Activated T-helper 1 cell treated with anti-CD3 and anti-CD28 coated beads, Interleukin-2, amount 50 U/mL, for 16 hours (primary cell): ENCODE data around the gene EPB41L1.
"Not testable (repeated sequence)": the region's sequence is repeated elsewhere in the genome, so short reads cannot be mapped to it uniquely, and the experiment has no call there.

Source experiments
- DNase-seq, 2 donors: peaks; one replicate each; pipeline ENCODE4 v3.0.0-alpha.2; 2020; ENCODE audit warnings: low read depth in 1 of 2, low spot score in 1 of 2

The EPB41L1 gene

DNA sequence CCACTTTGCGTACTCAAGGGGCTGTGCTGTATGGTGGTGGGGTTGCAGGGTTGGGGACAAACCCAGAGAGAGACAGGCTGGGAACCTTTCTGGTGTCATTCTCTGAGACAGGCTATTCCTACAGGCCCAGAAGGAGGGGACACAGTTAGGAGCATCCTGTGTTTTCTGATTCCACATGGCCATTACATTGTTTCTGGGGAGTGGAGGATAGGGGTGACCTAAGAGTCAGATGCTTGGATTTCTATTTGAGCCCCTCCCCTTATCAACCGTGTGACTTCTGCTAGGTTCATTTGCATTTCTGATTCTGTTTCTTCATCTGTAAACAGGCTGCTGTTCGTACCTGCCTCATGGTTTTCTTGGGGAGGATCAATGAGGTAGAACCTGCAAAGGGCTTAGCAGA lies 29.4 kb upstream of the EPB41L1 start:
- DNase-seq, result no peak

DNA sequence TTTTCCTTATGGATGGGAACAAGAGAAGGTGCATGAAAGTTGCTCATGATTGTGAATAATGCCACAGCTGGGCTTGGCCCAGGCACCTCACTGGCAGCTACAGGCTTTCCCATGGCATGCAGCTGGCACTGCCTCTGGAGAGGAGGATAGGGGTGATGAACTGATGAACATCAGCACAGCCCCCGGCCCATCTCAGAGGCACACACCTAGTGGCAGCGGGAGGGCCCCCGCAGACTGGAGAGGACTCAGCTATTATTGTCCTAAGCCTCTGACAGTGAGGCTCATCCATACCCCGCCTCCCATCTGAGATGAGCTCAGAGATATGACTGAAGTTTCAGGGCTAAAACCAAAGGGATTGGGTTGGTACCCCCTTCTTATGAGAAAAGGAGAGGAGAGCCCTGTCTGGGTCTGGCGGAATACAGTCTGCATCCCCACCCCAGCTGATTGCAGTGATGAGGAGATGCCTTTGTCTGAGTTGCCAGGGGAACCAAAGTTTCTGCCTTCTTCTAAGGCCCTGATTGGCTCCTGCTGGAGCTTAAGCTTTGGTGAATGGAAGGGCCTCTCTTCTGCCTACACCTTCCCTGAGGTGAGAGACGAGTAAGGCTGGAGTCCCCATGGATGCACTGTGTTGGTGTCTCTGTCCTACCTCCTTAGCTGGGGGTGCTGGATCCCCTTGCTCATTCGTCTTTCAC lies 27.6 kb upstream of the EPB41L1 start:
- no peak for DNase-seq

DNA sequence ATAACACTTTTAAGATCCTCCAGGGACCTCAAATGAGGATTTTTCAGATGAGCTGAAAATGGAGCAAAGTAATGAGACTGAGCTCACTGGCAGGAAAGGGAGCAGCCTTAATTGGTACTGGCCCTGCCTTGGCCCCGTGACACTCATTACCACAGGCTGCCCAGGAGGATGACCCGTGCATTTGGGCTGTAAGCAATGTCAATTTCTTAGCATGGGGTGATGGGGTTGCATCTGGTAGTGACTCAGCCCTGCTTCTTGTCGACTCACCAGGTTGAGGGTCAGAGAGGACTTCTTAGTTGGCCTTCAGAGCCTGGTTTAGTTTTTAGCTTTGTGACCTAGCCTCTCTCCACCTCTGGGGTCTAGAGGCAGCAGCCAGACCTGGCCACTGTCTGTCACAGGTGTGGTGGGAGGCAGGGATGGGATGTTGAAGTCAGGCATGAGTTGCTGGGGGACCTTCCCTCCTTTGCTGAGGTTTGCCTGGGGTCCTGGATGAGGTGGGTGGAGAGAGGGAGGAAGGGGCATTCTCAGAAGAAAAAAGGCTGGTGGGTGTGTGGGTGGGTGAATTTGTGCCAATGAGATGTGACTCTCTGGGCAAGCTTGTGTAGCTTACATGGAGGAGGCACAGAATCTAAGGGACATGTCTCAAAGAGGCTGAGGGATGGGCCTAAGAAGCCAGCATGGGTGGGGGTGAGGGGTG lies 25.9 kb upstream of the EPB41L1 start:
- no peak for DNase-seq

DNA sequence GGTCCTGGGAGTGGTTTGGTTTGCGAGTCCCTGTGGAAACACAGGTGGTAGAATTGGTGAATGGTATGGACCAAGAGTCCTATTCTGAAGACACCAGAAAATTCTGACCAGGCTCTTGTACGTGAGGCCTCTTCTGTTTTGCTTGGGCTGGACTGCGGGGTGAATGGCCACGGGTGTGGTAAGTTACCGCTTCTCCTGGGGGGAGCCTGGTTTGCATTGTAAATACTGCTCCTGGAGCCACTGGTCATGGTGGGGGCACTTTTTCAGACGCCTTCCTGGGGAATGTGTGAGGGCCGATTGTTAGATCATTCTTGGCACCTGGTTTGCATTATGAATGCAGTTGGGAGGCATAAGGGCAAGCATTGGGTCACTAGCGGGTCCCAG lies 25.4 kb upstream of the EPB41L1 start:
- no peak for DNase-seq

DNA sequence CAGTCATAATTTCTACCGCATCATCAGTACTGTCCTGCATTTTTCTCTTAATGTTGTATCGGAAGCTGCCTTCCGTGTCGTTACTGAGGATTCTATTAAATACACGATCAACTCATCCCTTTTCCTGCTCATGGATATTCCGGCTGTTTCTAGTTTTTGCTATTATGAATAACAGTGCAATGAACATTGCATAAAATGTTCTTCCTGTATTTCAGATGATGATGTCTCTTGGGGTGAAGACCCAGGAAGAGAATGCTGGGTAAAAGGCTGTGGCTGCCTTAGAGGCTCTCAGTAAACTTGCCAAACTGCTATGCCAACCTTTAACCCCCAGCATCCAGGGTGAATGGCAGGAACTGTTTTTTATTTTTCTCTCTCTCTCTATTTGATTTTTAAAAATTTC lies 24.1 kb upstream of the EPB41L1 start:
- DNase-seq, result no peak

DNA sequence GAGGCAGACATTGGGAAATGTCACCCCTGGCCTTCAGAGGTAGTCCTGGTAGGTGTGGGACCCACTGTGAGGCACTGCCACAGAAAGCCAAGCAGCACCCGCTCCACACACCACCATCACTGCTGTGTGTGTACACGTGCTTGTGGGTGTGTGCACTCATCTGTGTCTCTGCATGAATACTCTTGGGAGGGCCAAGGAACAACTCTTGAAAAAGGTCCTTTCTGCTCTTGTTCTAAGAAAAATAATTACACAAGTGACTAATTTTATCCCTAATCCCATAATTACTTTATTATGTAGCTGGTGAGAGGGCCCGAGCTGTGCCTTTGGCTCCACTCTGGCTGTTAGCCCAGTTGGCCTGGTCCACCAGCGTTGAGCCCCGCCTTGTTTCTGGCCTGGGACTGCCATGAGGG lies 21.7 kb upstream of the EPB41L1 start:
- DNase-seq, result no peak

DNA sequence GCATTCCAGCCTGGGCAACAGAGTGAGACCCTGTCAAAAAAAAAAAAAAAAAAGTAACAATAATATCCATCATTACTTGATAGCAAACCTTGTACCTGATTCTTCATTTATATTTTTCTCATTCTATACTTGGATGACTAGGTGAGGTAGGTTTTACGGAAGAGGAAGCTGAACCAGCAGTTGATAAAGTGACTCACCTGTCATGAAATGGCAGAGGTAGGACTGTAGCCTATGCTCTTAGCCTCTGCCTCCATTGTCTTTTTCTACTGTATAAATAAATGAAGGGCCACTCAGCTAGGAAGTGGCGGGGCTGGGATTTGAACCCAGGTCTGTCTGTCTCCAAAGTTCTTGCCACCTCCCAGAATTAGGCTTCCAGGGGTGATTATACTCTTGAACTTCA lies 20.7 kb upstream of the EPB41L1 start:
- no peak for DNase-seq

DNA sequence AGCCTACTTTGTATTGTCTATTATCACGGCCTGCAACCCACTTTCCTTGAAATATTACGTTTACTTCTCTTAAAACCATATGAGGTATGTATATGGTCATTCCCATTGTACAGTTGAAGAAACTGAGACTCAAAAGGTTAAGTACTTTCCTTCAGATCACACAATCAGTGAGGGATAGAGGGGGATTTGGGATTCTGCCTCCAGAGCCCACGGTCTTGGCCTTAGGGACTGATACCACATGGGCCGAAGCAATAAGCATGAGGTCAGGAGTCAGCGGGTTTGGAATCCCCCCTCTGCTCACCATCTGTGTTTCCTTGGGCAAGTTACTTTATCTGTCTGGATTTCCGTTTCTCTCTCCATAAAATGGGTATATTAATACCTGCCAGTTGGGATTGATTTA lies 19.4 kb upstream of the EPB41L1 start:
- DNase-seq, result no peak

DNA sequence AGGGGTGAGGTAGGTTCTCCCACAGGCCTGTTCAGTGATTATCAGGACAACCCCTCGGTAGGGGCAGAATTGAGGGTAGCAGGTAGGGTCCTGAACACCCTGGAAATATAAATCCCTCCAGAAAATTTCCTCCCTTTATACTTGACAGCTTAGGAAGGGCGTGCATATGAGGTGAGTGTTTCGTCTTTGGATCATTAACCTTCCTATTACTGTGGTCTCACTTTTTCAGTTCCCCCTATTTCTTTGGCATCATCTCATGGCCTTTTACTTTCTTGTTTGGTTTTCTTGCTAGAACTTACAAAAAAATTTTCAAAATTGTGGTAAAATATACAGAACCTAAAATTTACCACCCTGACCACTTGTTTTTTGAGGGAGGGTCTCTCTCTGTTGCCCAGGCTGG lies 18.7 kb upstream of the EPB41L1 start:
- DNase-seq, result no peak

DNA sequence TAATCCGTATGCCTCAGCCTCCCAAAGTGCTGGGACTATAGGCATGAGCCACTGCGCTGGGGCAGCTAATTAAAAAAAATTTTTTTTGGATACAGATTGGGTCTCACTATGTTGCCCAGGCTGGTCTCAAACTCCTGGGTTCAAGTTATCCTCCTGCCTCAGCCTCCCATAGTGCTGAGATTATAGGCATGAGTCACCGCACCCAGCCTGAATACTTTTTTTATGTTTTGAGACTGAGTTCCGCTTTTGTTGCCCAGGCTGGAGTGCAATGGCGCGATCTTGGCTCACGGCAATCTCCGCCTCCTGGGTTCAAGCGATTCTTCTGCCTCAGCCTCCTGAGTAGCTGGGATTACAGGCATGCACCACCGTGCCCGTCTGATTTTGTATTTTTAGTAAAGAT lies 17.2 kb upstream of the EPB41L1 start:
- not testable (repeated sequence) for DNase-seq

DNA sequence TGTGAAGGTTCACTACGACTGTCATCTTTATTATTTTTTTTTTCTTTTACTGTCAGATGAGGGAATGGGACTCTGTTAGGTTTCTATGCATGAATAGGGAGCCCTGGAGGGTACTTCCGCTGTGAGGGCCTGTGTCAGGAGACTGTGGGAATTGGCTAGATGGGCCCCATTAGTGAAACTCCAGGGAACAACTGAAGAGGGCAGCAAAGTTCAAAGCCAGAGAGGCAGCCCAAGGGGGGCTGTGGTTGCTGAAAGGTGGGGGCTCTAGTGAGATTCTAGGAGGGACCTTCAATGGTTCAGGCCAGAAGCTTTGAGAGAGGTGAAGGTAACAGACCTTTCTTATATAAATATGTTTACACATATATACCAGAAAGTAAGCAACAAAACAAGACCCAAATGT lies 13.2 kb upstream of the EPB41L1 start:
- no peak for DNase-seq

DNA sequence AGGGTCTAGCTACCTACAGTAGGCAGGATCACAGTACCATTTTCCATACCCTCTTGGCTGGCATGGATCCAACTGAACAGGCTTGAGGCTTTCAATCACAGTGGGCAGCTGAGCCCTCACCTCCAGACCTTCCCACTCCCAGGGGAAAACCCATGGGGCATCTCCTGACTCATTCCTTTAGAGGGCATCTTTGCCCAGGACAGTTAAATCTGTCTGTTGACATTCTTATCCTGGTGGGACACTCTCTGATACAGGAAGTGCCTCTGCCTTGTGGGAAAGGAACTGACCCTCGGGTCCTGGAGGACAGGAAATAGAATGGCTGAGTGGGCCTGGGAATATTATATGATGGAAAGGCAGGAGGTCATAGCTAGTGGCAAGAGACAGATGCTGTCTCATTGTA lies 10.2 kb upstream of the EPB41L1 start:
- DNase-seq, result no peak

DNA sequence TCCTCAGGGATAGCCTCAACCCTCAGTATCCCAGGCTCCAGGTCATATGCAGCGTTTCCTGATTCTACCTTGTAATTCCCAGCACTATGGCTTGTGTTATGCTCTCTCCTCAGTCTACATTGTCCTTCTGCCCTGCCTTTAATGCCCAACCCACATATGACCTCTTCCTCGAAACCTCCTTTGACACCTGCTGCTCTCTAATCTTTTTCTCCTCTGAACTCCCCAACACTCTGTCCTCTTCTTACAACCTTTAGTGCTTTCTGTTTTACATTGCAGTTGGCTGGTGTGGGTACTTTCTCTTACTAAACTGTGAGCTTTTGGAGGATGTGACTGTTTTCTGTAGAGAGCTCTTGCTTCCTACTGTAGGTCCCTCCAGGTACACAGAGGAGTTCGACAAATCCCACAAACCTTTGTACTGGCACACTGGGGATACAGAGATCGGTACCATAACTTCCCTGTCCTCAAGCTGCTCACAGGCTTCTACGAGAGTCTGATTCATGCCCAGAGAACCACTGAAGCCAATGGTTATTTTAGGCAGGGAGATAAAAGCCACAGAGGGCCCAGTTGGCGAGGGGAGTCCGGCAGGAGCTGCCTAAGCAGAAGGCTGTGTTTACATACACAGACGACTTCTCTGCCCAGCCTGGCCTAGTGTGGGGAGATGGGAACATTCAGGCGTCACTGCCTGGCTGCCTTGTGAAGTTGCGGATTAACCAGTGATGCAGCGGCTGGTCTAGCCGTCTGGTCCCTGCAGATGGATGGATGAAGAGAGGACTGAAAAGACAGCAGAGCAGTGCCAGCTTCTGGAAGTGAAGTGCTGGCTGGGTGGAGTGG lies 8.4 kb upstream of the EPB41L1 start:
- DNase-seq, result no peak

DNA sequence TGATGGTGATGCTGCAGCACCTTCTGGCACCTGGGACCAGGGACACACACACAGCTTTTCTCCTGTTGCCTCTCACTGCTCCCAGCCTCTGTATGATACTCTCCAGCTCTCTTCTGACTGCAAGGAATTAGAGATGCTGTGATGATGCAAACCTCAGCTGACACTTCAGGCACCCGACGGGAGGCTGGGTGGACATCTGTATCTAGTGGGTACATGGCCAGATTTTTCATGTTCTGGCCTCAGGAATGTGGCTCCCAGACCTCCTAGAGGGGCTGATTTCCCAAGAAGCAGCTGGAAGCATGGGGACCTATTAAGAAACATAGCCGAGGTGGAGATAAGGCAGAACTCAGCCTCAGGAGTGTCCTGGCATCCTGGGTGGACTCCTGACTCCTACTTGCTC lies 6.8 kb upstream of the EPB41L1 start:
- no peak for DNase-seq

DNA sequence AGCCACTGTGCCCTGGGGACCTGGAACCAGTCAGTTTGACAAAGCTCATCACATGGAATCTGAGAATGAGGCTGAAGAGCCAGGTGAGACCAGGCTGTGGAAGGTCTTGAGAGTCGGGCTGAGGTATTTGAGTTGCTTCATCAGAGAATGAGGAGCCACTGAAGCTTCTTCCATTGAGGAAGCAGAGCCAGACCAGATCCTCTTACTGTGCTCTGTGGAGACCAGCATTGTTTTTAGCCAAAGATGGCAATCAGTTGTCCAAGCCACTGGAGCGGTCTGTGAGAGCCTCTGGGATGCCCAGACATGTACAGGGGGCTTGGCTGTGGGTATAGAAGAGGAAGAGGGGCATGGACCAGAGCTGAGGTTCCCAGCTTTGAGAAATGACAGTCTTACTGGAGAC lies 6.1 kb upstream of the EPB41L1 start:
- DNase-seq, result no peak

DNA sequence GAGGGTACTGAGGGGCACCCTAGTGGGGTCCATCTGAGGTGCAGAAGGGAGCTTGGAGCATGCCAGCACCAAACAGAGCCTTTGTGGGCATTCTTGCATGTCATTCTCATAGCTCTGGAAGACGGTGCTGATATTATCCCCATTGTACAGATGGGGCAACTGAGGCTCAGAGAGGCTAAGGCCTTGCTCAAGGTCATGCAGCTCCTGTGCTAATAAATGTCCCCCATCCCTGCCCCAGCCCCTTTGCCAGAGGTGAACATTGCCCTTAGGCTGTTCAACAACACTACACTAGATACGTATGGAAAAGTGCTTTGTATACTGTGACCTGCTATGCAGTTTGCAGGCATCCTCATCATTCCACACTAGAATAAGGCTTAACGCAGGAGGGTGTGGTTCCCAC lies 5.5 kb upstream of the EPB41L1 start:
- no peak for DNase-seq

DNA sequence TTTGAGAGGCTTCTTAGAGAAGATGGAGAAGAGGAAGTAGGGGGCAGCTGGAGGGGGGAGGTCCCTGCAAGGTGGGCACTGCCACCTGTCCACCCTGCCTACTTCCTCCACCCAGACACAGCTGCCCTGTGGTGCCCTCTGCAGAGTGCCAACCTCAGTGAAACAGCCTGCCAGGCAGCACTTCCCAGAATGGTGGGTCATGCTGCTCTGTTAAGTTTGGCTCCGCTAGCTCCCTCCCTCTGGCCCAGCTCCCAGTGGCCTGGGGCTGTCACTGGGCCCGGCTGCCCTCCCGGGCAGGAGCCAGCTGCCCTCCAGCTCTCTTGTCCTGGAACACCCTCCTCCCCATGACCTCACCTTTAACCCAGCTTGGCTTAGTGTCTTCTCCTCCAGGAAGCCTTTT lies 5.1 kb upstream of the EPB41L1 start:
- DNase-seq, result no peak

DNA sequence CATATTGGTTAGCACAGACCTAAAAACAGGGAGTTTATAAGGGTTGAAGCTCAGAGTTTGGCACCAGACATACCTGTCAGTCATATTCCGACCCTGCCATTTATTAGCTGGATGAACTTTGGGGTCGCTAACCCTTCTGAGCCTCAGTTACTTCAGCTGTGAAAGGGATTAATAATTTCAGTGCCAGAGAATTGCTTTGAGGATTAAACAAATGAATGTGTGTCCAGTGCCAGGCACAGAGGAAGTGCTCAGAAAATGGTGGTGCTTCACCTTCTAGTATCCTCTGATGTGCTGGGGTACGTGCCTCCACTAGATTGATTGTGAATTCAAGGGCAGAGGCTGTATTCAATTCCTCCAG lies 4.1 kb upstream of the EPB41L1 start:
- no peak for DNase-seq

DNA sequence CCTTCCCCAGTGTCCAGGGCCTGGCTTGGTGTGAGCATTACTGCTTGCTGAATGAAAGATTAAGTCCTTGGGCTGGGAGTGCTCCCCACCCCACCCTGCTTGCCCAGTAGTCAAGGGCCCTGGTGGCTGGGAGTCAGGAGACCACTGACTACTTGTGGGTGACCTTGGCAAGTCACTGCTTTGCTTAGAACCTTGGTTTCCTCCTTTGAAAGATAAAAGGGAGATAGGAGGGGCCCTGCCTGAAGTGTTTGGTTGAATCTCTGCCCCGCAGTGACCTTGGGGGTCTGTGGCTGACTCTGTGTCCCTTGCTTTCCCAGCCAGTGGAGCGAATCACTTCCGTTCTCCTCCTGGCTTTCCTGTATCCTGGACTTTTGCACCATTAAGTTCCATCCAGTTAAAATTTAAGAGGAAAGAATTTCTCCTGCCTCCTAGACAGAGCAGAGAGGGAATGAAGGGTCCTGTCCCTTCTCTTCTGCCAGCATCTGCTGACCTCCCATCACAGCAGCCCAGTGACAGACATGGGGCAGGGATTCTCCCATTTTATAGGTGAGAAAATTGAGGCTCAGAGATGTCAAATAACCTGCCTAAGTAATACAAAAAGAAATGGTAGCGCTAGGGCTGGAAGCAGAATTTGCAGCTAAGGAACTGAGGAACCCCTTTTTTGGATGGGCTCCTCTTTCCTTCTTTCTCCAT lies 3.5 kb upstream of the EPB41L1 start:
- no peak for DNase-seq

DNA sequence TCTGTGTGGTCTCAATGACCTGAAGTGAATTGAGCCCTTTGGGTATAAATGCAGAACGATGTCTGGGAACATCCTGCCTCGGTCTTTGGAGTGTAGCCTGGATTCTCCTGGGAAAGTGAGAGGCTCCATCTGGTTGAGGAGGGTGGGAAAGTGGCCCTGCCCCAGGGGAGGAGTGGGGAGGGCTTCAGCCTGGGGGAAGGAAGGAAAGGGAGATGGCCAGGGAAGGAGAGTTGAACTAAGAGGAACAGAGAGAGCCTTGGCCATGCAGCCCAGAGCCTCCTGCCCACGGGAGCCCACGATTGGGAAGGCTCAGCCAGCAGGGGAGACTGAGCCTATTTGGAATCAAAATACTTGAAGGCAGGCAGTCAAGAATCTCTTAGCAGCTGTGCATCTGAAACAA lies 2.3 kb upstream of the EPB41L1 start:
- no peak for DNase-seq

DNA sequence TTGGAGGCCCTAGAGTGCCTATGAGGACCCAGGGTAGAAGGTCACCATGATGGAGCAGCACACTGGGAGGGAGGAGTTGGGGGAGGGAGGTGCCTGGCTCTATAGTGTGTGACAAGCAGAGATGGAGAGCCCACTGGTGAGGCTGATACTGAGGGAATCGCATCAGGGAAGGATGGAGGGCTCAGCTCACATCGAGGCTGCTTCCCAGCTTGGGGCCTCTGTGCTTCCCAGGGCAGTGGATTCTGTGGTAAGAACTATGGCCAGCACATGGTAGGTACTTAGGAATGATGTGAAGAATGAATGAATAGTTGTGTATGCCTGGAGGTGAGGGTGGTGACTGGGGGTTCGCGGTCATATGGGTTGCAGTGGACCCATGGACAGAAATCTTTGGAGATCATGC lies 1.3 kb upstream of the EPB41L1 start:
- DNase-seq, result no peak
